KOPT-K1 (cell line): ENCODE data around the gene FAM217B.

Source experiments
- H3K27ac ChIP-seq: fragments of 200-600 bp; sonication (generic); 2 replicates; pipeline ENCODE4 v1.5.1; 2016; ENCODE audit warnings: antibody characterized with exemption, mild to moderate bottlenecking, low read depth, low read length; ENCODE audit not compliant: poor library complexity, severe bottlenecking
- H3K36me3 ChIP-seq: fragments of 200-600 bp; sonication (generic); 2 replicates; pipeline ENCODE4 v1.5.1; 2017; ENCODE audit warnings: antibody characterized with exemption, mild to moderate bottlenecking, low read length, moderate library complexity; ENCODE audit not compliant: insufficient read depth
- H3K9me3 ChIP-seq: fragments of 200-600 bp; sonication (generic); 2 replicates; pipeline ENCODE4 v1.5.1; 2017; ENCODE audit warnings: antibody characterized with exemption, low read length, mild to moderate bottlenecking; ENCODE audit not compliant: insufficient read depth, poor library complexity, severe bottlenecking

FAM217B gene

GRCh38 chr20:59933296-59933848 lies 6.8 kb upstream of the FAM217B start, which contains the start of gene SYCP2:
TSS of gene SYCP2 (minus strand) at chr20:59933637. CDS start at chr20:59922413, 11,224 bp downstream.
- Histone ChIP-seq H3K36me3 (peaks cover 10% of the 10 kb centered on the region), H3K27ac (peak within 1 kb of the TSS; percentile 99), H3K9me3 (no peaks in the 10 kb centered on the region)

GRCh38 chr20:59933849-59934585 lies 6.2 kb upstream of the FAM217B start:
- Histone ChIP-seq H3K36me3 (peaks cover 14% of the 10 kb centered on the region), H3K27ac (peak overlapping the region; percentile 99), H3K9me3 (no peaks in the 10 kb centered on the region)

- H3K27ac ChIP-seq: no peak overlapping the region
- H3K9me3 ChIP-seq: no peaks in the 10 kb centered on the region
- H3K36me3 ChIP-seq: peaks cover 12% of the 10 kb centered on the region
Observed at GRCh38 chr20:59935457-59936185, 4.6 kb upstream of the FAM217B start.

GRCh38 chr20:59936409-59936808 lies 3.8 kb upstream of the FAM217B start:
- Histone ChIP-seq H3K36me3 (peaks cover 12% of the 10 kb centered on the region), H3K27ac (no peak overlapping the region), H3K9me3 (no peaks in the 10 kb centered on the region)

GRCh38 chr20:59937150-59937549 lies 3.0 kb upstream of the FAM217B start:
- H3K36me3 ChIP-seq: peaks cover 17% of the 10 kb centered on the region
- no peak overlapping the region for H3K27ac ChIP-seq
- no peaks in the 10 kb centered on the region for H3K9me3 ChIP-seq

- Histone ChIP-seq H3K27ac (no peak overlapping the region), H3K36me3 (peaks cover 28% of the 10 kb centered on the region), H3K9me3 (no peaks in the 10 kb centered on the region)
Observed at GRCh38 chr20:59938221-59938620, 2.0 kb upstream of the FAM217B start.

- Histone ChIP-seq H3K9me3 (no peaks in the 10 kb centered on the region), H3K27ac (no peak overlapping the region), H3K36me3 (peaks cover 33% of the 10 kb centered on the region)
Observed at GRCh38 chr20:59938696-59939051, 1.5 kb upstream of the FAM217B start.

GRCh38 chr20:59939052-59939878 lies 924 bp upstream of the FAM217B start:
- no peaks in the 10 kb centered on the region for H3K9me3 ChIP-seq
- peaks cover 39% of the 10 kb centered on the region for H3K36me3 ChIP-seq
- H3K27ac ChIP-seq: no peak overlapping the region

GRCh38 chr20:59939879-59940128 lies 385 bp upstream of the FAM217B start:
- peak overlapping the region; percentile 78 for H3K27ac ChIP-seq
- no peaks in the 10 kb centered on the region for H3K9me3 ChIP-seq
- peaks cover 44% of the 10 kb centered on the region for H3K36me3 ChIP-seq

GRCh38 chr20:59940956-59941294 lies 736 bp downstream of the FAM217B start:
- Histone ChIP-seq H3K9me3 (no peaks in the 10 kb centered on the region), H3K27ac (peak overlapping the region; percentile 78), H3K36me3 (peaks cover 55% of the 10 kb centered on the region)

- Histone ChIP-seq H3K9me3 (no peaks in the 10 kb centered on the region), H3K27ac (no peak overlapping the region), H3K36me3 (peaks cover 58% of the 10 kb centered on the region)
Observed at GRCh38 chr20:59942245-59942644, 2.1 kb downstream of the FAM217B start.

GRCh38 chr20:59944726-59945125 lies 4.5 kb downstream of the FAM217B start:
- no peaks in the 10 kb centered on the region for H3K9me3 ChIP-seq
- peaks cover 52% of the 10 kb centered on the region for H3K36me3 ChIP-seq
- H3K27ac ChIP-seq: no peak overlapping the region

GRCh38 chr20:59945175-59945574 lies 5.0 kb downstream of the FAM217B start:
- no peaks in the 10 kb centered on the region for H3K9me3 ChIP-seq
- H3K27ac ChIP-seq: no peak overlapping the region
- peaks cover 57% of the 10 kb centered on the region for H3K36me3 ChIP-seq

- H3K27ac ChIP-seq: no peak overlapping the region
- peaks cover 62% of the 10 kb centered on the region for H3K36me3 ChIP-seq
- H3K9me3 ChIP-seq: no peaks in the 10 kb centered on the region
Observed at GRCh38 chr20:59945731-59946130, 5.5 kb downstream of the FAM217B start.

GRCh38 chr20:59947376-59947775 lies 7.2 kb downstream of the FAM217B start:
- no peaks in the 10 kb centered on the region for H3K9me3 ChIP-seq
- H3K36me3 ChIP-seq: peaks cover 55% of the 10 kb centered on the region
- no peak overlapping the region for H3K27ac ChIP-seq
